HEK293 (cell line): ENCODE measurements around the gene GRM5.

ENCODE experiments used
- CTCF ChIA-PET: fragments of 350-600 bp; formaldehyde crosslinking; extraction: SDS; loops from one replicate; lab custom pipeline; 2021; ENCODE audit warnings: antibody characterized with exemption; lab: Yijun Ruan, JAX
- POLR2A ChIA-PET: fragments of 300-600 bp; formaldehyde crosslinking; extraction: SDS; loops from one replicate; lab custom pipeline; 2020; ENCODE audit warnings: antibody characterized with exemption, inconsistent platforms; lab: Yijun Ruan, JAX
- H3K27ac ChIP-seq: fragments of 200-500 bp; sonication (Bioruptor generic); 2 replicates; pipeline ENCODE4 v1.5.1; 2014; ENCODE audit warnings: low read depth, low read length, control low read depth, inconsistent platforms; ENCODE audit errors: extremely low read depth
- H3K36me3 ChIP-seq, 2 experiments: fragments of 200-500 bp in 1 of 2; sonication (Bioruptor generic) in 1 of 2; 1 replicate in 1 of 2; 2 replicates in 1 of 2; pipeline ENCODE4 v1.5.1; 2014 to 2017; ENCODE audit warnings: inconsistent platforms in 2 of 2, low read length in 2 of 2; ENCODE audit not compliant: control insufficient read depth in 2 of 2, insufficient read depth in 1 of 2
- H3K4me1 ChIP-seq: fragments of 200-500 bp; sonication (Bioruptor generic); 2 replicates; pipeline ENCODE4 v1.5.1; 2014; ENCODE audit warnings: mild to moderate bottlenecking, low read length, inconsistent platforms; ENCODE audit not compliant: control insufficient read depth, insufficient read depth
- H3K4me3 ChIP-seq: 2 replicates; pipeline ENCODE4 v1.5.1; 2011; ENCODE audit warnings: low read depth, mild to moderate bottlenecking, control low read depth, low read length, moderate library complexity
- H3K9me3 ChIP-seq: fragments of 200-500 bp; sonication (Bioruptor generic); 2 replicates; pipeline ENCODE4 v1.5.1; 2014; ENCODE audit warnings: low read depth, low read length, inconsistent platforms; ENCODE audit not compliant: control insufficient read depth, insufficient read depth
- BCL11A ChIP-seq: fragments of 450-650 bp; formaldehyde crosslinking; IDR thresholded peaks from 2 replicates; pipeline ENCODE4 v1.5.1; 2016; ENCODE audit warnings: low read depth, missing biosample characterization, missing genetic modification characterization
- CTCF ChIP-seq: fragments of 450-650 bp; formaldehyde crosslinking; IDR thresholded peaks from 2 replicates; pipeline ENCODE4 v1.5.1; 2016; ENCODE audit warnings: missing biosample characterization, missing genetic modification characterization
- KLF8 ChIP-seq: fragments of 450-650 bp; formaldehyde crosslinking; IDR thresholded peaks from 2 replicates; pipeline ENCODE4 v1.5.1; 2016; ENCODE audit warnings: missing biosample characterization, missing genetic modification characterization
- PRDM2 ChIP-seq: fragments of 450-650 bp; formaldehyde crosslinking; IDR thresholded peaks from 2 replicates; pipeline ENCODE4 v1.5.1; 2016; ENCODE audit warnings: missing biosample characterization, missing genetic modification characterization, borderline replicate concordance
- SALL2 ChIP-seq: fragments of 450-650 bp; formaldehyde crosslinking; IDR thresholded peaks from 2 replicates; pipeline ENCODE4 v1.5.0; 2017; ENCODE audit warnings: missing biosample characterization, mild to moderate bottlenecking, missing genetic modification characterization, borderline replicate concordance
- SETDB1 ChIP-seq: IDR thresholded peaks from one replicate; pipeline ENCODE4 v1.6.1; 2017; ENCODE audit warnings: mild to moderate bottlenecking, low read length, moderate library complexity, mixed read lengths; ENCODE audit not compliant: insufficient read length
- SP7 ChIP-seq: fragments of 450-650 bp; formaldehyde crosslinking; IDR thresholded peaks from 2 replicates; pipeline ENCODE4 v1.5.1; 2016; ENCODE audit warnings: missing biosample characterization, missing genetic modification characterization
- ZBTB17 ChIP-seq: fragments of 450-650 bp; formaldehyde crosslinking; IDR thresholded peaks from 2 replicates; pipeline ENCODE4 v1.5.1; 2016; ENCODE audit warnings: missing biosample characterization, missing genetic modification characterization
- ZBTB6 ChIP-seq: fragments of 450-650 bp; formaldehyde crosslinking; IDR thresholded peaks from 2 replicates; pipeline ENCODE4 v1.5.1; 2017; ENCODE audit warnings: missing biosample characterization, missing genetic modification characterization
- ZBTB7A ChIP-seq: fragments of 450-650 bp; formaldehyde crosslinking; IDR thresholded peaks from 2 replicates; pipeline ENCODE4 v1.5.1; 2016; ENCODE audit warnings: low read depth, missing biosample characterization, missing genetic modification characterization
- ZFHX2 ChIP-seq: fragments of 450-650 bp; formaldehyde crosslinking; conservative IDR thresholded peaks from 2 replicates; pipeline ENCODE4 v1.5.1; 2016; ENCODE audit warnings: missing biosample characterization, missing genetic modification characterization
- ZNF18 ChIP-seq: fragments of 450-650 bp; formaldehyde crosslinking; IDR thresholded peaks from 2 replicates; pipeline ENCODE4 v1.5.1; 2016; ENCODE audit warnings: missing biosample characterization, missing genetic modification characterization
- ZNF350 ChIP-seq: fragments of 450-650 bp; formaldehyde crosslinking; IDR thresholded peaks from 2 replicates; pipeline ENCODE4 v1.5.0; 2017; ENCODE audit warnings: missing biosample characterization, mild to moderate bottlenecking, missing genetic modification characterization
- ZNF404 ChIP-seq: fragments of 450-650 bp; formaldehyde crosslinking; IDR thresholded peaks from 2 replicates; pipeline ENCODE4 v1.5.1; 2017; ENCODE audit warnings: missing biosample characterization, missing genetic modification characterization
- ZNF449 ChIP-seq: fragments of 450-650 bp; formaldehyde crosslinking; IDR thresholded peaks from 2 replicates; pipeline ENCODE4 v1.5.1; 2017; ENCODE audit warnings: missing biosample characterization, mild to moderate bottlenecking, missing genetic modification characterization, moderate library complexity
- ZNF580 ChIP-seq: fragments of 450-650 bp; formaldehyde crosslinking; IDR thresholded peaks from 2 replicates; pipeline ENCODE4 v1.5.1; 2016; ENCODE audit warnings: missing biosample characterization, missing genetic modification characterization
- ZNF660 ChIP-seq: fragments of 450-650 bp; IDR thresholded peaks from 2 replicates; pipeline ENCODE4 v1.5.1; 2018; ENCODE audit warnings: missing biosample characterization, mild to moderate bottlenecking, missing genetic modification characterization
- ZNF830 ChIP-seq: fragments of 450-650 bp; IDR thresholded peaks from 2 replicates; pipeline ENCODE4 v1.5.0; 2018; ENCODE audit warnings: missing biosample characterization, missing genetic modification characterization, low read depth, mild to moderate bottlenecking, moderate library complexity

GRM5 gene

GRCh38 chr11:88536616-88537265 lies 529.0 kb downstream of the GRM5 start:
- Histone ChIP-seq H3K4me1 (no peaks in the 10 kb centered on the region), H3K9me3 (no peaks in the 10 kb centered on the region), H3K27ac (no peak overlapping the region), H3K4me3 (no peak overlapping the region), H3K36me3 (no peaks in the 10 kb centered on the region)
- TF ChIP-seq ZNF830 (tag by site-specific recombination) (no peak), PRDM2 (no peak), ZNF404 (tag by site-specific recombination) (no peak), ZNF660 (tag by site-specific recombination) (no peak), ZBTB6 (tag by site-specific recombination) (no peak), ZBTB17 (tag by site-specific recombination) (no peak), KLF8 (no peak), SETDB1 (no peak), ZNF580 (tag by site-specific recombination) (no peak), CTCF (tag by site-specific recombination) (no peak), ZNF18 (tag by site-specific recombination) (no peak), ZNF449 (tag by site-specific recombination) (no peak), ZBTB7A (tag by site-specific recombination) (no peak), SALL2 (no peak), ZFHX2 (tag by site-specific recombination) (no peak), SP7 (tag by site-specific recombination) (no peak), BCL11A (tag by site-specific recombination) (no peak), ZNF350 (no peak)
- ChIA-PET CTCF (interaction anchor here (0.5 to 2.3 kb wide), 5 partner anchors 7 to 558 kb away, joined by 3 to 8 read pairs (median 4); no protein-coding TSS in a partner anchor), POLR2A (no interaction called here)
